ENCODE results near the gene SPHK2.

DNA sequence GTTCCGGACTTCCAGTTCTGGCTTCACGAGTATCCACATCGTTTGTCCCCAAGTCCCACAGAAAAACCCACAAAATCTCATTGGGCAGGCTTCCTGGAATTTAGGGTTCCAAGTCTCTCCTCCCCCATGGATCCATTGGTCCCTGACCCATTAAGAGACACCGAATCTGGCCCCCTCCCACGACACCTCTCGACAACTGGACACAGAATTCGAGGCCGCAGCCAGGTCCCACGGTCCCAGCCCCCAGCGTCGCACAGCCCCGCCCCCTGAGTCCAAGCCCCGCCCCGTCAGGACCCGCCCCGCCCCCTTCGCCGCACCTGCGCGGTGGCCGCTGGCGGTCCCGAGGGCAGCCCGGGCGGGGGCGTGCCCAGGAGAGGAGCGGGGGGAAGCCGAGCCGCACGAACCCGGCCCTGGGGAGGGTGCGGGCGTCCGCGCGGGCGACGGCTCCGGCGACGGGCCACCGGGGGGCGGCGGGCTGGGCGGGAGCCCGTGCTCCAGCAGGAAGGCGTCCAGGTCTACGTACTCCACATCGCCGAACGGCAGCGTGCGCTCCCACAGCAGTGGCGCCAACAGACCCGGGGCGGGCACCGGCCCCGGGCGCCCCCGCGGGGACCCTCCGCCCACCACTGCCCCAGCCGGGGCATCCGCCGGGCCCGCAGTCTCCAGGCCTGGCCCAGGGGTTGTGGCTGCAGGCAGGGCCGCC is 16.1 kb downstream of the SPHK2 start:
- TF ChIP-seq CTCF (IDR thresholded peaks at IDR 0.05) (no peak), POLR2AphosphoS5 (IDR thresholded peaks at IDR 0.05) (peak; percentile 69 to 79 (median 72))

Measured in transverse colon (tissue), 4 donors.